ENCODE data around the gene DEXI. TPM values are rescaled to one million over a fixed set of nuclear protein-coding genes. Genes with fewer than 3 reads are reported as not detected.

Gene DEXI
- total and polyA plus RNA-seq, 2 of the 13 experiments (the other 11 are each of a cell fraction or from before 2014, with no cell fraction given), result 51.5 to 70.4 TPM

GRCh38 chr16:10981697-10982216, 39.5 kb upstream of the DEXI start (continued):
- 0 out of 2 replicates have a peak, but pooled peaks have one; percentile 40 for TF ChIP-seq KDM4B (CRISPR knock-in tag; IDR thresholded peaks at IDR 0.05)
- no peak for TF ChIP-seq ZNF432 (CRISPR knock-in tag; IDR thresholded peaks at IDR 0.05; ENCODE audit: borderline replicate concordance)
- TF ChIP-seq ZNF883 (CRISPR knock-in tag; IDR thresholded peaks at IDR 0.05; ENCODE audit: not compliant biosample characterization), result no peak
- TF ChIP-seq ZNF329 (CRISPR knock-in tag; IDR thresholded peaks at IDR 0.05; ENCODE audit: low read depth), result no peak
- no peak for TF ChIP-seq NR3C1 (CRISPR knock-in tag; IDR thresholded peaks at IDR 0.05)
- 0 out of 2 replicates have a peak, but pooled peaks have one; percentile 23 for TF ChIP-seq ZBTB7B (CRISPR knock-in tag; IDR thresholded peaks at IDR 0.05)
- TF ChIP-seq ZNF30 (CRISPR knock-in tag; IDR thresholded peaks at IDR 0.05), result no peak
- TF ChIP-seq ERF (CRISPR knock-in tag; IDR thresholded peaks at IDR 0.05), result 0 out of 2 replicates have a peak, but pooled peaks have one; percentile 11
- TF ChIP-seq MXD1 (CRISPR knock-in tag; IDR thresholded peaks at IDR 0.05), result no peak
- no peak for TF ChIP-seq ZNF614 (CRISPR knock-in tag; IDR thresholded peaks at IDR 0.05; ENCODE audit: borderline replicate concordance)
- TF ChIP-seq WIZ (CRISPR knock-in tag; IDR thresholded peaks at IDR 0.05), result no peak
- no peak for TF ChIP-seq ONECUT2 (CRISPR knock-in tag; IDR thresholded peaks at IDR 0.05)
- TF ChIP-seq NFE2 (CRISPR knock-in tag; IDR thresholded peaks at IDR 0.05), result no peak
- no peak for TF ChIP-seq ZNF770 (CRISPR knock-in tag; IDR thresholded peaks at IDR 0.05)
- TF ChIP-seq FOXK2 (IDR thresholded peaks at IDR 0.05), result no peak
- no peak for TF ChIP-seq TBL1XR1 (IDR thresholded peaks at IDR 0.05; ENCODE audit: borderline replicate concordance, low read length, partially characterized antibody)
- no peak for TF ChIP-seq ZNF264 (CRISPR knock-in tag; IDR thresholded peaks at IDR 0.05)
- no peak for TF ChIP-seq HIC2 (CRISPR knock-in tag; IDR thresholded peaks at IDR 0.05; ENCODE audit: low read depth)
- no peak for TF ChIP-seq ZNF382 (CRISPR knock-in tag; IDR thresholded peaks at IDR 0.05; ENCODE audit: borderline replicate concordance)
- TF ChIP-seq ARNTL (CRISPR knock-in tag; IDR thresholded peaks at IDR 0.05), result no peak
- TF ChIP-seq ZHX2 (IDR thresholded peaks at IDR 0.05; ENCODE audit: low read depth), result no peak
- no peak for TF ChIP-seq ZHX2 (CRISPR knock-in tag; IDR thresholded peaks at IDR 0.05; ENCODE audit: borderline replicate concordance)
